Cardiac fibroblast (primary cell): ENCODE results near the gene EFNB1.

Experiments
- DNase-seq, 2 donors: peaks; one replicate each; pipeline versions ENCODE4 v3.0.0 to v3.0.0-alpha.2; 2010; ENCODE audit warnings: low read depth in 2 of 2
- H3K4me3 ChIP-seq, 2 donors: replicated peaks in 1 of 2; 1 replicate in 1 of 2; 2 replicates in 1 of 2; pipeline ENCODE4 v1.5.1; 2011; ENCODE audit warnings: low read depth in 2 of 2, low read length in 2 of 2, mild to moderate bottlenecking in 2 of 2, moderate library complexity in 1 of 2
- CTCF ChIP-seq: IDR thresholded peaks from one replicate; pipeline ENCODE4 v1.5.1; 2011; ENCODE audit warnings: low read depth, mild to moderate bottlenecking, low read length, inconsistent platforms

EFNB1 gene

GRCh38 chrX:68870357-68870756 is 41.5 kb downstream of the EFNB1 start:
- no peak overlapping the region for H3K4me3 ChIP-seq
- DNase-seq, result no peak
- no peak for TF ChIP-seq CTCF

- TF ChIP-seq CTCF, result no peak
- H3K4me3 ChIP-seq, result no peak overlapping the region
- no peak for DNase-seq
Observed at GRCh38 chrX:68872171-68872570, 43.4 kb downstream of the EFNB1 start.

- H3K4me3 ChIP-seq, result no peak overlapping the region
- DNase-seq, result no peak
- TF ChIP-seq CTCF, result no peak
Observed at GRCh38 chrX:68874076-68874475, 45.3 kb downstream of the EFNB1 start.

- TF ChIP-seq CTCF, result no peak
- no peak overlapping the region for H3K4me3 ChIP-seq
- DNase-seq, result no peak
Observed at GRCh38 chrX:68876731-68877130, 47.9 kb downstream of the EFNB1 start.

GRCh38 chrX:68877606-68878005 is 48.8 kb downstream of the EFNB1 start:
- H3K4me3 ChIP-seq, result no peak overlapping the region
- no peak for DNase-seq
- no peak for TF ChIP-seq CTCF

GRCh38 chrX:68878977-68879645 is 50.3 kb downstream of the EFNB1 start:
- DNase-seq, result no peak
- TF ChIP-seq CTCF, result no peak
- H3K4me3 ChIP-seq, result no peak overlapping the region
